ENCODE measurements around the gene MTF2.

The MTF2 gene

DNA sequence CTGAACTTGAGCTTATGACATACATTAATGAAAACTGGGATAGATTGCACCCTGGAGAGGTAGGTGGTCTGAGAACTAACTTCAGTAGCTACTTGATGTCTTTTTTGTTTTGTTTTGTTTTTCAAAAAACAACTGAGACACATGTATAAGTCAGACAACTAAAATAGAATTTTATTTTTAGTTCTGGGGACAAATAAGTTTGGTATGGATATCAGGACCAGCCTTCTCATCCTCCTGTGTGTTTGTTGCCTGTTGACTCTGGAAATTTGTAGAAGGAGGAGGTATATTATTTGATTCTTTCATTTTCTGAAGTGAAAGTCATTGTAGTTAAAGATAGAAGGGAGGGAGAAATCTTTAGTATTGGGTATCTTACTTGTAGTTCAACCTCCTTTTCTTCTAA, 41.5 kb downstream of the MTF2 start:
- DNase-seq (ENCODE audit: low read depth) = no peak
- no peak overlapping the region for H3K4me3 ChIP-seq (ENCODE audit: low read length)
- TF ChIP-seq, protein P1, sequence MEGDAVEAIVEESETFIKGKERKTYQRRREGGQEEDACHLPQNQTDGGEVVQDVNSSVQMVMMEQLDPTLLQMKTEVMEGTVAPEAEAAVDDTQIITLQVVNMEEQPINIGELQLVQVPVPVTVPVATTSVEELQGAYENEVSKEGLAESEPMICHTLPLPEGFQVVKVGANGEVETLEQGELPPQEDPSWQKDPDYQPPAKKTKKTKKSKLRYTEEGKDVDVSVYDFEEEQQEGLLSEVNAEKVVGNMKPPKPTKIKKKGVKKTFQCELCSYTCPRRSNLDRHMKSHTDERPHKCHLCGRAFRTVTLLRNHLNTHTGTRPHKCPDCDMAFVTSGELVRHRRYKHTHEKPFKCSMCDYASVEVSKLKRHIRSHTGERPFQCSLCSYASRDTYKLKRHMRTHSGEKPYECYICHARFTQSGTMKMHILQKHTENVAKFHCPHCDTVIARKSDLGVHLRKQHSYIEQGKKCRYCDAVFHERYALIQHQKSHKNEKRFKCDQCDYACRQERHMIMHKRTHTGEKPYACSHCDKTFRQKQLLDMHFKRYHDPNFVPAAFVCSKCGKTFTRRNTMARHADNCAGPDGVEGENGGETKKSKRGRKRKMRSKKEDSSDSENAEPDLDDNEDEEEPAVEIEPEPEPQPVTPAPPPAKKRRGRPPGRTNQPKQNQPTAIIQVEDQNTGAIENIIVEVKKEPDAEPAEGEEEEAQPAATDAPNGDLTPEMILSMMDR (conservative IDR thresholded peaks at IDR 0.05; ENCODE audit: low read length) = no peak

DNA sequence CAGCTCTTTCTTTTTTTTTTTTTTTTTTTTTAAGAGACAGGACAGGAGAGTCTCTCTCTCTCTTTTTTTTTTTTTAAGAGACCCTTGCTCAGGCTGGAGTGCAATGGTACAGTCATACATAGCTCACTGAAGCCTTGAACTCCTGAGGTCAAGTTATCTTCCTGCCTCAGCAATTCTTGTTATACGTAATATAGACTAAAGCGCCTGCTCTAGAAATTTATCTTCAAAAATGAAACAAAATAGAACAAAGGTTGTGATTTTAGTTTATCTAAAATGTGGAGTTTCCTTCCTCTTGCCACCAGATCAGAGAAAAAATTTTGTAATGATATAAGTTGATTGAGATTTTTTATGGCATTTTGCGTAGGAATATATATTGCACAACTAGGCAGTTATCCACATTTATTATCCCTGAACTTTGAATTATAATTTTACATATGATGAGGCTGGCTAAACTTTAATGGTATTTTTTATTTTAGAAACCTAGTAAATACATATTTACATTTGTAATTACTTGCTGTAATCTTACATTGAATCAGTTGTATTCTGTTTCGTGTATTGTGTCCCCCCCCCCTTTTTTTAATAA, 44.2 kb downstream of the MTF2 start:
- H3K4me3 ChIP-seq (ENCODE audit: low read length) = no peak overlapping the region
- TF ChIP-seq, protein P1 (conservative IDR thresholded peaks at IDR 0.05; ENCODE audit: low read length) = no peak
- no peak for DNase-seq (ENCODE audit: low read depth)

DNA sequence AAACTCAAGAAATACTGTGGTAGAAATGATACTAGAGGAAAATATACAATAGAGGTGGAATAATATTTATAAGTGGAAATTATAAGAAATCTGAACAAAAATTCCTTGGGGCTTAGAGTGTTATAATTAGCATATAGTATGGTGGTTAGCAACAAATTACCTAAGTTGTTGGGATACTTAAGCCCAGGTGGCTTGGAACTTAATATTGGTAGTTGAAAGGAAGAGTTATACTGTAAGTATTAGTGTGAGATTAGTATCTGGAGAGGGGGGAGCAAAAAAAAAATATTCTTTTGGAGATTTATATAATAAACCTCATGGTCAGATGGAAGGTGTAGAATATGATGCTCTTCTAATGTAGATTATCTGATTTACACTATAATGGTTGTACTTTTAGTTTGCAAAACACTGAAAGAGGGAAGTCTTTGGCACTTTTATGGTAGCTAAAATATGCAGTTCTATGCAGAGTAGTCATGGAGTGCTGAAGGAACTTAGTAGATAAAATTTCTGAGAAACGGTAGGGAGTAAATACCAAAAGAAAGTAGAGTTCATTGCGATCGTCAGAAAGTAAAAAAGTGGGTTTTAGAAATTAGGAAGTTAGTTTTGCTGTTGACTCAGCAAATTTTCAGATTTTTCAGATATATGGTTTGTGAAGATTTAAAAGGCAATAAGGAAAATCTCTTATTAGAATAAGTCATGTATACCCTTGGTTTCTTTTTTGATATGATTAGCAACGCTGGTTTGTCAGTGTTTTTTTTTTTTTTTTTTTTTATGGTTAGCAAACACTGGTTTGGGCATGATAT, 45.7 kb downstream of the MTF2 start:
- TF ChIP-seq, protein P1 (conservative IDR thresholded peaks at IDR 0.05; ENCODE audit: low read length) = no peak
- no peak for DNase-seq (ENCODE audit: low read depth)
- no peak overlapping the region for H3K4me3 ChIP-seq (ENCODE audit: low read length)

DNA sequence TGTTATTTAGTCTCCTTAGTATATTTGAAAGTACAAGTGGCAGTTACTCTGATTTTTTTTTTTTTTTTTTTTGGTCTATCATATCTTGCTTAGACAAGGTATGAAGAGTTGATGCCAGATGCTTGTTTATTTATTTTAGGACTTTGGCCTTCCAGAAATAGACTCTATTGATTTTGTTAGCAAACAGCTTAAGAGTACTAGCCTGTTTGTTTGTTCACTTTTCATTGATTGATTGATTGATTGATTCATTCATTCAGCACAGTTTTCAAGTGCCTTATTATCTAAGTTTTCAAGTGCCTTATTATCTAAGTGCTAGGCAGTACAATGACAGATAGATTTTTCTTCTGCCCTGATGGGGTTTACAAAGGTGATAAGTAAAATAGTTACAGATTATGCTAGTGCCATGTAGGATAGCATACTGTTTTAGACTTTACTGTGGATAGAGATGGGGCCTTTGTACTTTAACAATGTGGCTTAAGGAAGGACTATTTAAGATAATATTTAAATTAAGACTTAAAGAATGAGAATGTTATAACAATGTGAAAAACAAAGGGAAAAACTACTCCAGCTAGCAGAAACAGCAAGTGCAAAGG, 50.5 kb downstream of the MTF2 start:
- TF ChIP-seq, protein P1 (conservative IDR thresholded peaks at IDR 0.05; ENCODE audit: low read length) = no peak
- H3K4me3 ChIP-seq (ENCODE audit: low read length) = no peak overlapping the region
- DNase-seq (ENCODE audit: low read depth) = no peak

DNA sequence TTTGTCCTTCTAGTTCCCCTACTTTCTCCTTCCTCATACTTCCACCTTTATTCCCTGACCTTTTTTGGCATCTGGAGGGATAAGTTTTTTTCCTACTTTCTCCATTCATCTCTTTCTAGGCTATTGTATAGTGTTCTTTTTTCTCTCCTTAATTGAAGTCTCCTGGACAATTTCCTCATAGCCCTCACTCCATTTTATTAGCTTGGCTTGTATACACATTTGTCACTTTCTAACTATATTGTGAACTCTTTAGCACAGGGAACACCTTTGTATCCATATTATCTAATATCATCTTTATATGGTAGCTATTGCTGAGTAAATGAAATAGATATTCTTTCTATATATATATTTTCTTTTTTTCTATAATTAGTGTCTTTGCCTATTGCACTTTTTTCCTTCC, 53.6 kb downstream of the MTF2 start:
- TF ChIP-seq, protein P1 (conservative IDR thresholded peaks at IDR 0.05; ENCODE audit: low read length) = no peak
- no peak overlapping the region for H3K4me3 ChIP-seq (ENCODE audit: low read length)
- no peak for DNase-seq (ENCODE audit: low read depth)

DNA sequence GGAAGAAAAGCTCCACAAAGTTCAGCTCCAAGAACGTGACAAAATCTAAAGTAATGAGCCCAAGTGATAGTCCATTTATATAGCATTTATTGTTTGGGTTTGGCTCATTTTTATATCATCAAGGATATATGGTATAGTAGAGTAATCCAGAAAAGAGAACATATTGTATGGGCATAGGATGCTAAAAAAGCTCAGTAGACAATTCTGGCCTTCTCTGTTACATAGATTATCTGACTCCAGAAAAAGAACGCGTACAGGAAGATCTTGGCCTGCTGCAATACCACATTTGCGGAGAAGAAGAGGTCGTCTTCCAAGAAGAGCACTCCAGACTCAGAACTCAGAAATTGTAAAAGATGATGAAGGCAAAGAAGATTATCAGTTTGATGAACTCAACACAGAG, 57.4 kb downstream of the MTF2 start:
- H3K4me3 ChIP-seq (ENCODE audit: low read length) = no peak overlapping the region
- TF ChIP-seq, protein P1 (conservative IDR thresholded peaks at IDR 0.05; ENCODE audit: low read length) = no peak
- DNase-seq (ENCODE audit: low read depth) = no peak

Data from AG10803 (cell line).